ENCODE measurements around the gene FANCE. TPM values are rescaled to one million over a fixed set of nuclear protein-coding genes. Genes with fewer than 3 reads are reported as not detected.
A peak's percentile ranks its signal among the peaks of the same experiment; 100 is the strongest.

Gene FANCE
- total and polyA plus RNA-seq, 9 of the 15 experiments (the other 6 are each of a cell fraction or from before 2014, with no cell fraction given), result 5.7 to 30.2 (median 17.0) TPM

GRCh38 chr6:35497571-35498421 is 45.7 kb downstream of the FANCE start (continued):
- TF ChIP-seq HINFP (tag; conservative IDR thresholded peaks at IDR 0.05; ENCODE audit: low read depth) (no peak), TEAD4 (IDR thresholded peaks at IDR 0.05; ENCODE audit: low read length) (no peak), TEAD4 (CRISPR knock-in tag; IDR thresholded peaks at IDR 0.05; ENCODE audit: borderline replicate concordance) (peak; percentile 96), HMGXB4 (CRISPR knock-in tag; IDR thresholded peaks at IDR 0.05) (peak; percentile 91), MYBL2 (IDR thresholded peaks at IDR 0.05; ENCODE audit: low read depth) (no peak), MYBL2 (CRISPR knock-in tag; IDR thresholded peaks at IDR 0.05; ENCODE audit: borderline replicate concordance) (peak; percentile 76; the same call in 1 of the 2 replicates), GATA2 (CRISPR knock-in tag; IDR thresholded peaks at IDR 0.05) (no peak), ZC3H4 (CRISPR knock-in tag; IDR thresholded peaks at IDR 0.05; ENCODE audit: borderline replicate concordance) (peak; percentile 66; the same call in 1 of the 2 replicates), ZNF644 (tag; IDR thresholded peaks at IDR 0.05; ENCODE audit: low read depth) (no peak), TBP (optimal IDR thresholded peaks at IDR 0.05; ENCODE audit: low read depth, low read length) (peak; percentile 49), USF2 (CRISPR knock-in tag; IDR thresholded peaks at IDR 0.05) (no peak), BCOR (IDR thresholded peaks at IDR 0.05) (peak; percentile 43; the same call in 1 of the 2 replicates), NR2C2 (CRISPR knock-in tag; IDR thresholded peaks at IDR 0.05) (peak; percentile 27; the same call in 1 of the 2 replicates), NR2C2 (tag; IDR thresholded peaks at IDR 0.05) (peak; percentile 81), ZNF395 (CRISPR knock-in tag; IDR thresholded peaks at IDR 0.05) (peak; percentile 47), MBD2 (IDR thresholded peaks at IDR 0.05; ENCODE audit: borderline replicate concordance, low read depth) (peak; percentile 41; the same call in 1 of the 2 replicates), CTCF (IDR thresholded peaks at IDR 0.05 in 2 of 3, conservative IDR thresholded peaks at IDR 0.05 in 1 of 3; ENCODE audit: insufficient read depth in 2 of 3, low read depth in 1 of 3, low read length in 3 of 3) (peak in 1 of 3 experiments; percentile 7; a peak in 1 of 6 replicates), RBM14 (IDR thresholded peaks at IDR 0.05; ENCODE audit: borderline replicate concordance, insufficient read depth, low read depth, low read length) (0 out of 2 replicates have a peak, but pooled peaks have one; percentile 42)
